HEK293T (cell line): ENCODE data around the gene PET100.

Experiments used
- ELF4 ChIP-seq: fragments of 450-650 bp; IDR thresholded peaks from 2 replicates; pipeline ENCODE4 v1.6.1; 2017; ENCODE audit warnings: antibody characterized with exemption
- FOXK2 ChIP-seq: fragments of 450-650 bp; IDR thresholded peaks from 2 replicates; pipeline ENCODE4 v1.6.1; 2016; ENCODE audit warnings: mild to moderate bottlenecking
- HDGF ChIP-seq: fragments of 450-650 bp; IDR thresholded peaks from 2 replicates; pipeline ENCODE4 v1.6.1; 2017; ENCODE audit warnings: antibody characterized with exemption, borderline replicate concordance
- L3MBTL2 ChIP-seq: fragments of 450-650 bp; conservative IDR thresholded peaks from 2 replicates; pipeline ENCODE4 v1.6.1; 2016; ENCODE audit warnings: mild to moderate bottlenecking
- LEF1 ChIP-seq: fragments of 450-650 bp; IDR thresholded peaks from 2 replicates; pipeline ENCODE4 v1.6.1; 2017; ENCODE audit warnings: mild to moderate bottlenecking, borderline replicate concordance
- SP1 ChIP-seq: fragments of 450-650 bp; IDR thresholded peaks from 2 replicates; pipeline ENCODE4 v1.6.1; 2017
- SUZ12 ChIP-seq: fragments of 450-650 bp; IDR thresholded peaks from 2 replicates; pipeline ENCODE4 v1.6.1; 2016; ENCODE audit warnings: mild to moderate bottlenecking
- ZNF384 ChIP-seq: fragments of 450-650 bp; IDR thresholded peaks from 2 replicates; pipeline ENCODE4 v1.6.1; 2016

- TF ChIP-seq FOXK2 (no peak), SUZ12 (no peak), L3MBTL2 (no peak), LEF1 (no peak), SP1 (no peak), ZNF384 (no peak), HDGF (no peak), ELF4 (no peak)
These were observed 35.5 kb downstream of the PET100 start for GRCh38 chr19:7665076-7665475.
